NCI-H748 (cell line): Measurements from ENCODE around the gene BANF2.
"Not testable (repeated sequence)": the region's sequence is repeated elsewhere in the genome, so short reads cannot be mapped to it uniquely, and the experiment has no call there.

Experiments used
- DNase-seq: peaks from one replicate; lab custom pipeline; 2025; ENCODE audit not compliant: unreplicated experiment; lab: John Stamatoyannopoulos, UW

BANF2 gene

GRCh38 chr20:17699931-17700351 is at the start of gene BANF2:
Gene BANF2 (plus strand): TSS chr20:17699966. CDS start chr20:17725026, 25,060 bp downstream.
- no peak for DNase-seq

- DNase-seq, result no peak
These were observed 49.3 kb upstream of the BANF2 start for GRCh38 chr20:17650301-17651128.

GRCh38 chr20:17651129-17651759 is 48.5 kb upstream of the BANF2 start:
- DNase-seq, result no peak

GRCh38 chr20:17651760-17652388 is 47.9 kb upstream of the BANF2 start:
- no peak for DNase-seq

- no peak for DNase-seq
These were observed 47.4 kb upstream of the BANF2 start for GRCh38 chr20:17652411-17652810.

- no peak for DNase-seq
These were observed 45.7 kb upstream of the BANF2 start for GRCh38 chr20:17653835-17654648.

GRCh38 chr20:17654649-17655285 is 45.0 kb upstream of the BANF2 start:
- peak; percentile 28 for DNase-seq

- DNase-seq, result no peak
These were observed 44.5 kb upstream of the BANF2 start for GRCh38 chr20:17655286-17655651.

GRCh38 chr20:17655865-17656479 is 43.8 kb upstream of the BANF2 start:
- no peak for DNase-seq

- DNase-seq, result no peak
These were observed 42.5 kb upstream of the BANF2 start for GRCh38 chr20:17657079-17657825.

GRCh38 chr20:17657898-17658647 is 41.7 kb upstream of the BANF2 start:
- DNase-seq, result no peak

- no peak for DNase-seq
These were observed 41.1 kb upstream of the BANF2 start for GRCh38 chr20:17658648-17658993.

GRCh38 chr20:17659344-17659743 is 40.4 kb upstream of the BANF2 start:
- DNase-seq, result not testable (repeated sequence)

GRCh38 chr20:17659801-17660200 is 40.0 kb upstream of the BANF2 start:
- no peak for DNase-seq

GRCh38 chr20:17660667-17661066 is 39.1 kb upstream of the BANF2 start:
- DNase-seq, result no peak

GRCh38 chr20:17661121-17661744 is 38.5 kb upstream of the BANF2 start:
- no peak for DNase-seq

- DNase-seq, result no peak
These were observed 37.3 kb upstream of the BANF2 start for GRCh38 chr20:17662333-17663039.

- DNase-seq, result no peak
These were observed 36.7 kb upstream of the BANF2 start for GRCh38 chr20:17663040-17663399.
